Smooth muscle cell of the brain vasculature (primary cell): ENCODE results near the gene RYR2.

Experiments used
- DNase-seq: peaks from one replicate; pipeline ENCODE4 v3.0.0-alpha.2; 2012; ENCODE audit warnings: low read depth, low spot score

Gene RYR2

GRCh38 chr1:237664348-237664747 is 622.4 kb downstream of the RYR2 start:
- DNase-seq: no peak

DNA sequence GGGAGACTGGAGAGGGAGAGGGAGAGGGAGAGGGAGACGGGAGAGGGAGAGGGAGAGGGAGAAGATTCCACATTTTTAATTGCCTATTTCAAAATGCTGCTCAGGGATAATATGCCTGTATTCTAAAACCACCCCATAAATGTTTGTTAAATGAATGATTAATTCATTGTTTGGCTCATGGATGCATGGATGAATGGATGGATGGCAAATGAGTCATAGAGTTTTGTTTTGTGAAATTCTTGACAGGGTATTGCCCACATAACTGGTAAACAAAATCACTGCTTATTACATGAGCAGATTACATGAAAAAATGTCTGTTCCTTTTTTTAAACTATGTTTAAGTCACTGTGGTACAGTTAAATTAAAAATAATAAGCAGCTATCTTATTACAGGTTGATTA is 628.3 kb downstream of the RYR2 start:
- DNase-seq: no peak

- no peak for DNase-seq
Observed at GRCh38 chr1:237671262-237671661, 629.3 kb downstream of the RYR2 start.

DNA sequence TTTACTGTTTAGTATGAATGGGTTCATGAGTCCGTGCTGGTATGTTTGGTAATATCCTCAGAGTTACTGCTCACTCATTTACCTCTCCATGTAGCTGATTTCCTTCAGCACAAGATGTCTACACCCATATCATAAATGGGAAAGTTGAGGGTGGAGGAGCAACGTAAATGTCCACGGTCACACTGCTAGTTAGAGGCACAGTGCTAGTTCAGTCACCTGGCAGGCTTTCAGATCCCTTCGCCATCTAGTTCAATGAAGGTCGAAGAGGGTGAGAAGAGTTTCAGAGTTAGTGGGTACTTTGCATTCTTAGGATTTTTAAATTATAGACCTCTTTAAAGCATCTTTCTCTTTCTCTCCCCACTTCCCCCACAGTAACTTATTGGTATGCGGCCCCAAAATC is 630.0 kb downstream of the RYR2 start:
- no peak for DNase-seq

GRCh38 chr1:237672748-237673147 is 630.8 kb downstream of the RYR2 start:
- no peak for DNase-seq

DNA sequence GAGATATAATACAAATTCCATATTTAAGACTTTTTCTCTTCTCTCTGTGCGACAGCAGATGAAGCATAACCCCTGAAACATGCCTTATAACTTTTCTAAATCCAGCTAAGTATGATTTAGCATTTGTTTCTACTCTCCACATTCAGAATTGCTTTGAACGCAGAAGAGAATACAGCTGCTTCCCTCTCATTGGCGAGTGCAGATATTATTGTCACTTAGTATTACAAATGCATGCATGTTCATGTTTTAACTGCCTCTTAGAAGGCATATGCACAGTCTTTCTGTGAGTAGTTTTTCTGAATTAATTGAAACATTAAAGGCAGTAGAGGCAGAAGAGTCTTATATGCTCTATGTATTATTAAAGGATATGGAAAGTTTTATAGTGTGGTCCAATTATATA is 631.6 kb downstream of the RYR2 start:
- DNase-seq: no peak

DNA sequence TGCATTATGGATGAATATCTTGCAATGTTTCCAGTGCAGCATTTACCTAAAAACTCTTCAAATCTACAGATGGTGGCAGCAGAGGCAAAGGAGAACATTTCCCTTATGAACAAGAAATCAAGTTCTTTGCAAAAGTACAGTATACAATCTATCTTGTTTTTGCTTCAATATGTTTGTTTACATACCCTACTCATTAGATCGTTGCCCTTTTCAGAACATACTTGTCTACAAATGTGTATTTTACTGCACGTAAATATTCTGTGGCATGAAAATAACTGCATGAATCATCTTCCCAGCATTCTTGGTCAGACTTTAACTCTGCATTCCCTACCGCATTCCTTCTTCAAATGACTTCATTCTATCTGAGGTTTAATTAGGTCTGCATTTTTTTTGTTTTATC is 636.0 kb downstream of the RYR2 start:
- DNase-seq: no peak

- no peak for DNase-seq
Observed at GRCh38 chr1:237679687-237680086, 637.7 kb downstream of the RYR2 start.

GRCh38 chr1:237681210-237681609 is 639.2 kb downstream of the RYR2 start:
- DNase-seq: no peak

DNA sequence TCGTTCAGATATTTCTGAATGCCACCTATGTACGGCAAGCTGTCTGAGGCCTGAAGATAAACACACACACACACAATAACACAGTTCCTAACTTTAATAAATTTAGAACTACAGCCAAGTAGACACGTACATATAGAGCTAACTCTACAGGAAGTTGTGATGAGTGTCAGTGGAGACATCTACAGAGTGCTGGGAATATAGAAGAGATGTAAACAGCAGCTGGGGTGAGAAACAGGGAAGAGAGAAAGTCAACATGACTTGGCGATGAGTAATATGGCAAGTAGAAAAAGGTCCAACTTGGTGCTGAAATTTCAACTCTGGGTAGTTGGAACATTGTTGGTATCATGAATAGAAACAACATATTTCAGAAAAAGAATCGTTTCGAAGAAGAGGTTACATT is 642.3 kb downstream of the RYR2 start:
- no peak for DNase-seq

- no peak for DNase-seq
Observed at GRCh38 chr1:237685551-237685950, 643.6 kb downstream of the RYR2 start.

- DNase-seq: no peak
Observed at GRCh38 chr1:237687804-237688203, 645.8 kb downstream of the RYR2 start.

- DNase-seq: no peak
Observed at GRCh38 chr1:237690656-237691055, 648.7 kb downstream of the RYR2 start.

DNA sequence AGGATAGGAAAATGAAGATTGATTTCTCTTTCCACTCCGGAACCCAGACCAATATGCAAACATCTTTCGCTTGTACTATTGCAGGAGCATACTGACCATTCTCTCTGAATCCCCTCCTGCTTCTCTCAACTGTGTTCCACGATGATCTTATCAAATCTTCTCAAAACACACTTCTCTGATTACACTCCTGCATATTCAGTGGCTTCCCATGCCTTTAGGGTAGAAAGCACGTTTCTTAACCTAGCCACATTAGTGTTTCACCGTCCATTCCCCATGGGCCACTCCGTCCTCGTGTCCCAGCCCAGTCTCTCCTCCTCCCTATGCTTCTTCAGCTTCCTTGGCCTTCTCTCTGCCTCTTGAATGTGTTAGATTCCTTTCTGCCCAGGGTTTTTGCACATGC is 650.3 kb downstream of the RYR2 start:
- DNase-seq: no peak

- DNase-seq: no peak
Observed at GRCh38 chr1:237695878-237696277, 653.9 kb downstream of the RYR2 start.

- no peak for DNase-seq
Observed at GRCh38 chr1:237700181-237700580, 658.2 kb downstream of the RYR2 start.

- DNase-seq: no peak
Observed at GRCh38 chr1:237701534-237701933, 659.5 kb downstream of the RYR2 start.

DNA sequence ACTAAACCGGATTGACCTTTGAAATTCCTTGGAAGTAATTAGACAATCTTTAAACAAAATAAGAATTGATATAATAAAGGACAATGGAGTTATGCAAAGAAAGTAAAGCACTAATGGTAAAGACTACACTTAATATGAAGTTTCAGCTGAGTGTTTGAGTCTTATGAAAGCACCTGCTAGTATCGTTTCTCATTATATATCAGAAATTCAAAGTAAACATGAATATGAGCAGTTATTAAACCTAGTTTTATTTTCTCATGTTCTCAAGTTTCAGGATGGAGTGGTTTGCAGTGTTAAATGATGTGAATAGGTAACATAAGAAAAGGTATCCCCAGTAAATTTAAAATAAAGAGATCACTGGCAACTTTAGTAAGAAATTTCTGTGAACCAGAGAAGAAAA is 660.2 kb downstream of the RYR2 start:
- no peak for DNase-seq

DNA sequence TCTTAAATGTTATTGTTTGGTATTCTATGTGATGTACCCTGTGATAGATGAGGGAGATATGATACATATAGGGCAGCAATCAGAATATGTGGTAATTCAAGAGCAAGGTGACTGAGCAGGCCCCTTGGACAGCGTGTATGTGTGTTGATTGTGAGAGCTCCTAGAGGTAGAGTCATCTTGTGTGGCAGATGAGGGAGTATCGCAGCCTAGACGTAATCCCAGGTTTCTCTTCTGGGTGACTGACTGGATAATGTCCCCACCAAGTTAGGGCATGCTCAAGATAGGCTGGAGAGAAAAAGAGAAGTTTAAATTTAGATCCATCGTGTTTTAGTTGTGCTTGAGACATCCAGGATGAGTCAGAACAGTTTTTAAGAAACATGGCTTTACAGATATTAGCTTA is 663.5 kb downstream of the RYR2 start:
- DNase-seq: no peak

DNA sequence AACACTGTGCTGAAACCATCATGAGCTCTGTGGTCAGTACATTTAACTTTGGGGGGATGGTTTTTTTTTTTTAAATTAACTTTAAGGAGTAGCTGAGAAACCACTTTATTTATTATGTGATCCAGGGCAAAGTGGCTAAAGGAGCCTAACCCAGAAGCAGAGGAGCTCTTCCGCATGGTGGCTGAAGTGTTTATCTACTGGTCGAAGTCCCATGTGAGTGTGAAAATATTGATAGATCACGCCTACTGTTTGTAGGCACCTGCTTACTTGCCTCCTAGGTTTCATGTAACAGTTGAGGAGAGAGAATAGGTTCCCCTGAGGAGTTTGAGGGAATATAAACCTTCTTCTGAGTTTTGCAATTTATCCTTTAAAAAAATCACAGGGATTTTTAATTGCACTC is 667.4 kb downstream of the RYR2 start:
- no peak for DNase-seq

GRCh38 chr1:237711281-237711680 is 669.3 kb downstream of the RYR2 start:
- DNase-seq: no peak

- no peak for DNase-seq
Observed at GRCh38 chr1:237712082-237712481, 670.1 kb downstream of the RYR2 start.

GRCh38 chr1:237712586-237713157 is 670.7 kb downstream of the RYR2 start:
- no peak for DNase-seq

DNA sequence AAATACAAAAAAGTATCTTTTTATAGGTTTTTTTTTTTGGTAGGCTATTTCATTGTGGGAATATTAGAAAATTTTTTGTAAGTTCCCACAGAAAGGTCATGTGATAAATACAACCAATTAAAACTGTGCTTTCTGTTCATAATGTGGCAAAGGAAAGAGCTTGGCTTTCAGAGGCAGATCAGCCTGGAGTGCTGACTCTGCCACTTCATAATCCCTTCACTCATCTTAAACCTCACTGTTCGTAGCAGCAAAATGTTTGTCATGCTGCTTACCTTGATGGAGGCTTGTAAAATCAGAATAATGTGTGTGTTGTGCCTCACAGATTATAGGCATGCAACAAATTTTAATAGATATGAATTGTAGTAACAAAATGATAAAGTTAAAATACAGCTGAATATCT is 671.9 kb downstream of the RYR2 start:
- no peak for DNase-seq
